Skeletal muscle cell (primary cell): ENCODE measurements around the gene OSGIN1.

Experiments used
- DNase-seq: peaks from one replicate; pipeline ENCODE4 v3.0.0-alpha.2; 2010; ENCODE audit warnings: low read depth
- H3K4me3 ChIP-seq: 2 replicates; pipeline ENCODE4 v1.5.1; 2011; ENCODE audit warnings: low read depth, mild to moderate bottlenecking, control low read depth, low read length, moderate library complexity

The OSGIN1 gene, protein sequence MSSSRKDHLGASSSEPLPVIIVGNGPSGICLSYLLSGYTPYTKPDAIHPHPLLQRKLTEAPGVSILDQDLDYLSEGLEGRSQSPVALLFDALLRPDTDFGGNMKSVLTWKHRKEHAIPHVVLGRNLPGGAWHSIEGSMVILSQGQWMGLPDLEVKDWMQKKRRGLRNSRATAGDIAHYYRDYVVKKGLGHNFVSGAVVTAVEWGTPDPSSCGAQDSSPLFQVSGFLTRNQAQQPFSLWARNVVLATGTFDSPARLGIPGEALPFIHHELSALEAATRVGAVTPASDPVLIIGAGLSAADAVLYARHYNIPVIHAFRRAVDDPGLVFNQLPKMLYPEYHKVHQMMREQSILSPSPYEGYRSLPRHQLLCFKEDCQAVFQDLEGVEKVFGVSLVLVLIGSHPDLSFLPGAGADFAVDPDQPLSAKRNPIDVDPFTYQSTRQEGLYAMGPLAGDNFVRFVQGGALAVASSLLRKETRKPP

DNA sequence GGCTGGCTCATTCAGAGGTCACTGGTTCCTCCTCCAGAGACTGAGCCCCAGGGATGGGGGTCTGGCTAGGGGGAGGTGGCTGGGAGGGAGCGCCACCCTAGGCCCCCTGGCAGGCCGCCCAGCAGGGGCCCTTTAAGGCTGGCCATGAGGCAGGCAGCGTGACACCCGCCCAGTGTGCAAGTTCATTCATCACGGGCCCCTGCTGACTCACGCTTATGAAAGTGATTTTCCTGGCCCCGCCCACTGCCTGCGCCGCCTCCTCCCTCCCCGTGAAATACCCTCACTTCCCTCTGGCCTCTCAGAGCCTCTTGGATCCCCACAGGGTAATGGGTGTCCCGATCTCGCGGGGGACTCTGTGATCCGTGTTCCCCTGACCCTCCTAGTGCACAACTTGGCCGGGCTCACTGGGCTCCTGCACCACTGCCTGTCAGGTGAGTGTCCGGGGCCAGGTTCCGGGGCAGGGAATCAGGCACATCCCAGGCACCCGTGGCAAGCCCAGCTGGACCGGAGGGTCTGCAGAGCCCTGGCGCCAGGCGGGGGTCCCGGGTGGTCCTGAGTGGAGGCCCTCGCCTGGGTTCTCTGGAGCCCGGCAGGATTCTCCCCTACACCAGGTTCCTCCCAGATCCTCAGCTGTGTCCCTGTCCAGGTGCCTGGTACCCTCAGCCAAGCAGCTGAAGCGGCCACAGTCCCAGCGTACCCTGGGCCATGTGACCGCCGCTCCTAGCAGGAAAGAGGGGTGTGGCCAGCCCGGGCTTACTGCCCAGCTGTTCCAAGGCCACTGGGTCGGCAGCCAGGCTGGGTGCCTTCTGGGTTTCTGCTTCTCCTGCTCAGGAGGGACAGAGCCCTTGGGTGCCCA is at the start of gene OSGIN1:
OSGIN1 (plus strand) TSS at position 301 of the 856 bp plus-strand sequence. CDS start 4,432 bp downstream, outside the sequence.
- peak within 1 kb of the TSS; percentile 59 for H3K4me3 ChIP-seq

DNA sequence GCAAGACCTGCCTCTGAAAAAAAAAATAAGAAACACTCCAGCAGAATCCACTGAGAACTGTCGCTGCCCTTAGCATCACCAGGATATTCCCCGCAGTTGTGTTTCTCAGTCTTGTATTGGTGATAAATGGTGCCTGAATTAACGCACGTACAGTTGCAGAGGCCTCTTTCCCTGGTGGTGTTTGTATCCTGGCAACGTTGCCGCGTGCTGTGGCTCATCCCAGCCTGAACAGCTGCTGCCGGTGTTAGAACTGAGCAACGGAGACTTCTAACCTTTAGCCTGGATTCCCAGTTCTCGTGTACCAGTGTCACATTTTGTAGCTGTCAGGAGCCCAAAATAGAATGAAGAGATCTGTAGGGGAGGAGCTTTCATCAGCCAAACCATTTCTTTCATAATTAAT is 49.3 kb upstream of the OSGIN1 start:
- no peak for DNase-seq
- no peak overlapping the region for H3K4me3 ChIP-seq

More for the DNA sequence above, at the start of gene OSGIN1:
- peak; percentile 83 for DNase-seq

DNA sequence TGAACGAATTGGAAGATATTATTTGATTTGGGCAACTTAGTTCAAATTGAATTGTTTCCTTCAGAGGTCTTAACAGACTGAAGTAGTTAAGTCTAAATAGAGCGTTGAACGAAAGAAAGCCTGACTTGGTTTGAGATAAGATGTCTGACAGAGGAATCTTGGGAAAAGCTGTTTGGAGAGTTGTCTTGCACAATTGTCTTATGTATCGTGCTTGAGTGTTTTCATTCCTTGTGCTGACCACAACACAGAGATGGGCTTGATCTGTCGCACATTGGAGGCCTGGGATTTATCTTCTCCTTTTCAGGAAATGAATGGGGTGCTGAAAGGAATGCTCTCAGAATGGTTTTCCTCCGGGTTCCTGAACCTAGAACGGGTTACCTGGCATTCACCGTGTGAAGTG is 46.4 kb upstream of the OSGIN1 start:
- no peak overlapping the region for H3K4me3 ChIP-seq
- no peak for DNase-seq

DNA sequence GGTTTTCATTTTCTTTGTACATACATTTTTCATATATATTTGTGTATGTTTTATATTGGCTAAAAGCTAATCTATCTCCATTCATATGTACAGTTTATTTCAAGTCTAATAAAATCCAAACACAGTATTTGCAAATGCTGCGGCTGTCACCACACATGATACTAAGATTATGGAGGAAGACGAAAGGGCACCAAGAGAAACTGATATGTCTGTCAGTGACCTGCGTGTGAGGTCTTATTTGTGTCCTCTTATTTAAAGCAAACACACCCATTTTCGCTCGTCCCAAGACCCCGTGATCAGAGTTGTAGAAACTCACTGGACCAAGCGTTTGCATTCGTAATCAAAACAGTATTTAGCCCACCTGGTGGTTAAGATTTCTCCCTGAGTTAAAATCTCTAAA is 45.9 kb upstream of the OSGIN1 start:
- DNase-seq: no peak
- H3K4me3 ChIP-seq: no peak overlapping the region

DNA sequence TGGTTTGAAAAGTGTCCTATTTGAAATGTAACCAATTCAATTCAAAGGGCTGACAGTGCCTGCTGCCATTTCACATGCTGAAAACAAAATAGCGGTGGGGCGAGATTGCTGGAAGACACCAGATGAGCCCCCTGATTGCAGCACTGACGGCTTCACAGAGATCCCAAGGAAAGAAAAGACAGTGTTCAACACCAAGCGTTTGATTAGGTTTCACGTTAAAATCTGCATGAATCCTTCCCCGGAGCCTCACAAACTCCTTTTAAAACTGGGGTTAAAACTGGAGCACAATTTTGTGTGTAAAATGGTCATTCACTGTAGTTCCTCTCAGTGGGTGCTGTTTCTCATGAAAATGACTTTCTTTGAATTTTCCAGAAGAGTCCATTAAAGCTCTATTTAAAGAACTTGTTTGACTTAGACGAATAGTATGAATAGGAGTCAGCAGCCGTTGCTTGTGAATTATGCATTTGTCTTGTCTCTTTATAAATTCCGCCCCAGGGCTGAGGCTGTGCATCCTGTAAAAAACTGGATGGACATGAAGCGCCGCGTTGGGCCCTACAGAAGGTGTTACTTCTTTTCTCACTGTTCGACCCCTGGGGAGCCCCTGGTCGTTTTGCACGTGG is 45.3 kb upstream of the OSGIN1 start:
- no peak overlapping the region for H3K4me3 ChIP-seq

DNA sequence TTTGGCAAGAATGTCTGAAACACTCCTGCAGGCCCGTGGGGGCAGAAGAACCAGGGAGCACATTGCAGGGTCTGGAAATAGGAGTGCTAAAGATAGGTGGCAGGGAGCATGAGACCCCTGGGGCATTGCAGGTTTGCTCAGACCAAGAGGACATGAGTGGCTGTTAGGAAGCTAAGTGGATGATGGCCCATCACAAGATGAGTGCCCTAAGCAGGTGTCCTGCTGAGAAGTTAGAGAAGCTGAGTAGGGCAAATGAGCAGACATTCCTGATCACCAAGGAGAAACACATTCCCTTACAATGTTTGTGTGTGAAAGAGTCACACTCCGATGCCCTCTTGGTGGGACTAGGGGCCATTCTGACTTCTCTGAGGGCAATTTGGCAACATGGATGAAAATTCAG is 44.2 kb upstream of the OSGIN1 start:
- H3K4me3 ChIP-seq: no peak overlapping the region
- no peak for DNase-seq

More for the DNA sequence above, 45.3 kb upstream of the OSGIN1 start:
- no peak for DNase-seq

DNA sequence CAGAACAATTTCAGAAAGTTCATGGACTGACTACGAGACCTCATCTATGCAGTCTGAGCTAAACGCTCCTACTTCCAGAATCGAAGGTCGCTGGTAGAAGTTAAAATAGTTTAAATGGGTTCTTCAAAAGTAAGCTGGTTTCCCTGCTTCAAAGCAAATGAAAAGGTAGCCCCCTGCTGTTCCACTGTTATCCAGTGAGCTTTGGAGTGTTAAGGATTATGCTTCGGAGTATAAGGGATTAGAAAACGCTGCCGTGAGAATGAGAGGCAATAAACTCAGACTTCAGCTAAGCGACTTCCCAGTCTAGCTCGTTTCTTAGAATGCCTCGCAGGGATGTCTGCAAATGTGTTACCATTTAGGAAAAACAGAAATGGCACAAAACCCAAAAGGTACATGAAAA is 41.8 kb upstream of the OSGIN1 start:
- H3K4me3 ChIP-seq: no peak overlapping the region
- no peak for DNase-seq

DNA sequence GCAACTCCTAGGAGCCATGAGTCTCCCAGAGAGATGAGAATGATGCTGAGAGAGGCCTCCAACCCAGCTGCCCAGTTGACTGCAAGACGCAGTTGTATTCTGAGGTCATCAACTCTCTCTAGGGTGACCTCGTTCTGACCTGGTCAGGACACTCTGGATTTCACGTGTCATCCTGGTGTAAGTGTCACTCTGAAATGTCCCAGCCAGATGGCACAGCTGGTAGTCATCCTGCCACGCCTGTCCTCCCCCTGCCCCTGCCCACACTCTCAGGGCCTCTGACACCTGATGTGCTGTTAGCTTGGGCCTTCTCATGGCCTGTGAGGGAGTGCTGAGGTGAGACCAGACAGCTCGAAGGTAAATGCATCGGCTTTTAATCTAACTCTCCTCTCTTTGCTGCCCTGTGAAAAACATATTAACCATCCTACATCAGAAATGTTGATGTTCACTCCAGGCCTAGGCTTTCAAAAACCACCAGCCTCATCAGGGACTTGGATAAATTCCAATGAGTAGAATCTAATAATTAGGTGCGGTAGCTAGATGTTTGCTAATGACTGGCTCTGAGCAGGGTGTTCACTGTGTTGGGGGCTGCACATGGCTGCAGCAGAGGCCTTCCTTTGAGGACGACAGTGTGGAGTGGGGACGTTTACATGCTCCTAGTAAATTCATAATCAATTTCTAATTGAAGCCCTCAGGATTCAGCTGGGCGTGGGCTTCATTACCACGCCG is 40.4 kb upstream of the OSGIN1 start:
- DNase-seq: no peak
- H3K4me3 ChIP-seq: no peak overlapping the region

DNA sequence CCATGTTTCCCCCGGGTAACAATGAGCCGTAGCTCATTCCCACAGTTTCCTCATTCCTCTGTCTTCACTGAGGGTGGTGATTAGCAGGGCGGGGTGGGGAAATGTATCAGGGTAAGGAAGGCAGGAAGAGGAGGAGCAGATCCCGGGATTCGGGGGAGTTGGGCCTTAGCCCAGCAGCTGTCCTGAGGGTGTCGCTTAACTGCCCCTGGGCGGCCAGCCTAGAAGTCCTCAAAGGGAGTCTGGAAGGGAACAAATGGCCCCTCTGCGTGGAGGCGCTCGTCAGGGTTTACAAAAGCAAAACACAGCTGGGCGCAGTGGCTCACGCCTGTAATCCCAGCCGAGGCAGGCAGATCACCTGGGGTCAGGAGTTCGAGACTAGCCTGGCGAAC is 39.8 kb upstream of the OSGIN1 start:
- DNase-seq: no peak
- no peak overlapping the region for H3K4me3 ChIP-seq

DNA sequence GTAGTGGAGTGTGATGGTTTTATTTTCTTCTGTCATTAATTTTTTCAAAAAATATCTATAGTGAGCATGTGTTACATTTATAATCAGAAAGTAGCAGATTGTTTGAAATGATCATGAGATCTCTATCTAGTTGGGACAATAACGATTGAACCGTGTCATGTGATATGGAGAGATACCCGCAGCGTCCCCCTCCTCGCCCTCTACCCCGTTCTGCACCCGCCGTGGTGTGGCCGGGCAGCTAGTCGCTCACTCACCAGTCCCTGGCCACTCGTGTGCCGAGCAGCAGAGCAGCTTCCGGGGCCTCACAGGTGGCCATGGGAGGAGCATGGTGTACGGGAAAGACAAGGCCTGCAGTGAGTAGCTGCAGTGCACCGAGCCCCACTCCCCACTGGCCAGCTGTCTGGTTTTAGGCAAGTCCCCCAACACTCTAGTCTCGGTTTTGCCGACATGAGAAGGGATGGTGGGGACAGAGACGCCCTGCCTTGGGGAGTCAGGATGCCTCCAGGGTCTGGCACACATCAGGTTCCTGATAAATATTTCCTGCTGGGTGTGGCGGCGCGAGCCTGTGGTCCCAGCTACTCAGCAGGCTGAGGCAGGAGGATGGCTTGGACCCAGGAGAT is 38.8 kb upstream of the OSGIN1 start:
- no peak overlapping the region for H3K4me3 ChIP-seq
- no peak for DNase-seq

DNA sequence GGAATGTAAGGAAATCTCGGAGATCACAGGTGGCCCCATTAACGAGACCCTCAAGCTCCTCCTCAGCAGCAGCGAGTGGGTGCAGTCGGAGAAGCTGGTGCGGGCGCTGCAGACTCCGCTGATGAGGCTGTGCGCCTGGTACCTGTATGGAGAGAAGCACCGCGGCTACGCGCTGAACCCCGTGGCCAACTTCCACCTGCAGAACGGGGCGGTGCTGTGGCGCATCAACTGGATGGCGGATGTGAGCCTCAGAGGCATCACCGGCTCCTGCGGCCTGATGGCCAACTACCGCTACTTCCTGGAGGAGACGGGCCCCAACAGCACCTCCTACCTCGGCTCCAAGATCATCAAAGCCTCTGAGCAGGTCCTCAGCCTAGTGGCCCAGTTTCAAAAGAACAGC is 38.0 kb upstream of the OSGIN1 start:
- DNase-seq: no peak
- no peak overlapping the region for H3K4me3 ChIP-seq

DNA sequence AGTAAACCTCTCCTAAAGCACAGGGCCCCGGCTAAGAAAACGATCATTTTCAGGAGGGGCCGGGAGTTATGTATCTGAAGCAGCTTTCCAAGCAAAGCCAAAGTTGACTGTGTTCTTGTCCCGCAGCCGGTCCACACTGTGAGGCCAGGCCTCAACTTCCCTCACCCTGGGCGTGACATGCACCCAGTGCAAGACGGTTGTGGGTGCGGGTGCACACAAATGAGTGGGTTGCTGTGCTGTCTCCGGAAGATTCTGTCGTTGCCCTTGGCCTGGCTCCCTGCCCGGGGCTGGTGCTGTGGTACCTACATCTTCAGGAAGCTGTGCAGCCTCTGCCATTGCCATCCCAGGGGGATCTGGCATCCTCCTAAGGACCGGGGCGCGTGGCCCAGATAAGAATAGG is 37.5 kb upstream of the OSGIN1 start:
- DNase-seq: no peak
- no peak overlapping the region for H3K4me3 ChIP-seq

DNA sequence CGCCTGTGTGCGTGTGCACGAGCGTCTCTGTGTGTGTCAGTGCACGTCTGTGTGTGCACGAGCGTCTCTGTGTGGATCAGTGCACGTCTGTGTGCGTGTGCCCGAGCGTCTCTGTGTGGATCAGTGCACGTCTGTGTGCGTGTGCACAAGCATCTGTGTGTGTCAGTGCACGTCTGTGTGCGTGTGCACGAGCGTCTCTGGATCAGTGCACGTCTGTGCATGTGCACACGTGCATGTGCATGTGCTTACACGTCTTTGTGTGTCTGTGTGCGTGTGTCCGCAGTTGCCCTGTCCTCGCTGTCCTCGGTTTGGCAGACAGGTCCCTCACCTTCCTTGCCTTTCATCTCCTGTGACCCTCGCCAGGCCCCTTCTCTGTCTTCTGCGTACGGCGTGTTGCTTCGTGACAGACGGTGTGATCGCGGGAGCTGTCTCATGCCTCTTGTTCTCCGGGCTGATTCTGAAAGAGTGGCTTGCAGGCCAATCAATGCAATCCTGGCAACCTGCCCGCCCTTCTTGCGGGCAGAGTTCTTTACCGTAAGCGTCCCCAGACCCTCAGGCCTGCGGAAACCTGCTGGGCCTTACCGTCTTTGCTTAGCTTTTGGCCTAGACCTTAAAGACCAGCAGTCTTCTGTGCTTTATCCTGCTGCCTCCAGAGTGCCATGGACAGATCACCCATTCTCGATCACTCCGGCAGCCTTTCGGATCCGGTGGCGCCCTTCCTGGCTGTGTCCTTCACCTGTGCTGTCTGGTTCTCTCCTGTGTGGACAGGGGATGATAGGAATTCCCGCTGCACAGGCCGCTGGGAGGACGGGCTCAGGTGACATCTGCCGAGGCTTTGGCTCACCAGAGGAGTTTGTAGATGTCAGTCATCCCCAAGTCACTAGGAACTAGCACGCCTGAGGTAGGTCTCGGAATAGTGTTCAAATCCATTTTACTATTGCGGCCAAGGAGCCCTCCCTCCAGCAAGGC is 35.6 kb upstream of the OSGIN1 start:
- H3K4me3 ChIP-seq: no peak overlapping the region
- DNase-seq: no peak

DNA sequence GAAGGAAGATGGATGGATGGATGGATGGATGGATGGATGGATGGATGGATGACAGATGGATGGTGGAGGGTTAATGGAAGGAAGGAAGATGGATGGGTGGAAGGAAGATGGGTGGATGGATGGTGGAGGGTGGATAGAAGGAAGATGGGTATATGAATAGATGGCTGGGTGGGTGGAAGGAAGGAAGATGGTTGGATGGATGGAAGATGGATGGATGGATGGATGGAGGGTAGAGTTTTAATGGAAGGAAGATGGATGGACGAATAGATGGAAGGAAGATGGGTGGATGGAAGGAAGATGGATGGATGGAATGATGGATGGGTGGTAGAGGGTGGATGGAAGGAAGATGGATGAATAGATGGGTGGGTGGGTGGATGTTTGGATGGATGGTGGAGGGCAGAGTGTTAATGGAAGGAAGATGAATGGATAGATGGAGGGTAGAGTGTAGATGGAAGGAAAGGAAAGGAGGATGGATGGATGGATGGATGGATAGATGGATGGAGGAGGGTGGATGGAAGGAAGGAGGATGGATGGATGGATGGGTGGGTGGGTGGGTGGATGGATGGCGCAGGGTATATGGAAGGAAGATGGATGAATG is 32.0 kb upstream of the OSGIN1 start:
- H3K4me3 ChIP-seq: no peak overlapping the region
- DNase-seq: no peak

DNA sequence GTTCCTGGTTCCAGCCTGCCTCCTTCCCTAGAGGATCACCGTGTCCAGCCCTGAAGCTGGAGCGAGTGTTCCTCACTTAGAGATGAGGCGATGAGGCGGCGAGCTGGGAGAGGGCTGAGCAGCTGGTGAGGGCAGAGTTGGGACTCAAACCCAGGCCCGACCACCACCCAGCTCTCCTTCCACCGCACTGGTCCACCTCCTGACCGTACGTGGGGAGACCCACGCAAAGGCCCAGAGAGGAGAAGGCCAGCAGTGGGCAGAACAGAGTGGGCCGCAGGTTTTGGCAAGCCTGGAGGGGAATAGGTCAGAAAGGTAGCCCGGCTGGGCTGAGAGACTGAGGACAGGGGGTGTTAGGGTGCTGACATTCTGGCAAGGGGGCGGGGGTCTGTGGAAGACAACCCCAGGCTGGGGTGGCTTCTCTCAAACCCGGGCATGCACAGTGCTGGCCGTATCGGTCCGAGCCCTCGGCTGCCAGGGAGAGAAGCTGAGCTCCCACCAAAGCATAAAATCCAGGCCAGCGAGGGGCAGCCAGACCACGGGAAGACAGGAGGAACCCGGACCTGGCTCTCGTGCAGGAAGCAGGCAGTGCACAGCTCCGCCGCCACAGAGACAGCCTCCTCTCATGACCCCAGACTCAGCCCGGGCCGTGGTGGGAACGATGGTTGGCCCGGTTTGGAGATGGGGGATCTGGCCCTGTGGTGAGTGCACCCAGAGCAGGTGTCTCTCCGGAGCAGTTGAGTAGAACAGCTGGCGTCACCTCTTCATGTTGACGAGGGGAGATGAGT is 29.3 kb upstream of the OSGIN1 start:
- no peak for DNase-seq
- H3K4me3 ChIP-seq: no peak overlapping the region

DNA sequence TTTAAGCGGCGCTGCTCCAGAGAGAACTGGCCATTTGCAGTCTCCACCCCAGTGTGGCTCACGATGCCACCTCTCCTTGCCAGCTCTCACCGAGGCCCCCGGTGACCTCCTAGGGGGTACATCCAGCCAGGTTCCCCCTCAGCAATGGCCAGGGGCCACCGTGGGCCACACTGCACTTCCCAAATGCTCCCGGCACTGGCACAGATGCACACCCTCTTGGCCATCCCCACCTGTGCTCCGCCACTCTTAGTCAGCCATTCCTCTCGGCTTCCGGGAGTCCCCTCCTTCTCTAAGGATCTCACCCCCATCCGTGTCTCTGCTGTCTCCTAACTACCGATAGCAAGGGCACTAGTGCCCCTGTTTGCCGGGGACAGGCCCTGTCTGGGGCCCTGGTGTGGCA is 28.4 kb upstream of the OSGIN1 start:
- no peak overlapping the region for H3K4me3 ChIP-seq
- DNase-seq: no peak
